Suprapubic skin (tissue), 4 donors: ENCODE data around the gene KHDC4. TPM values are rescaled to one million over a fixed set of nuclear protein-coding genes. Genes with fewer than 3 reads are reported as not detected.
"Not testable (repeated sequence)": the region's sequence is repeated elsewhere in the genome, so short reads cannot be mapped to it uniquely, and the experiment has no call there.

ENCODE experiments used
- DNase-seq, 2 donors: peaks; one replicate each; pipeline ENCODE4 v3.0.0-alpha.2; 2019; ENCODE audit warnings: low spot score in 2 of 2
- H3K27ac ChIP-seq: fragments of 200-600 bp; sonication (generic); one replicate; pipeline ENCODE4 v1.5.1; 2019
- H3K27me3 ChIP-seq: fragments of 200-600 bp; sonication (generic); one replicate; pipeline ENCODE4 v1.5.1; 2019
- H3K36me3 ChIP-seq: fragments of 200-600 bp; sonication (generic); one replicate; pipeline ENCODE4 v1.5.1; 2019
- H3K4me1 ChIP-seq: fragments of 200-600 bp; sonication (generic); one replicate; pipeline ENCODE4 v1.5.1; 2019
- H3K4me3 ChIP-seq: fragments of 200-600 bp; sonication (generic); one replicate; pipeline ENCODE4 v1.5.1; 2019; ENCODE audit warnings: mild to moderate bottlenecking
- H3K9me3 ChIP-seq: fragments of 200-600 bp; sonication (generic); one replicate; pipeline ENCODE4 v1.5.1; 2019
- CTCF ChIP-seq, 2 donors: fragments of 200-600 bp in 1 of 2; fragments of 450-650 bp in 1 of 2; sonication (generic) in 1 of 2; IDR thresholded peaks; one replicate each; pipeline ENCODE4 v1.5.1; 2016 to 2019; ENCODE audit warnings: antibody characterized with exemption in 2 of 2, mild to moderate bottlenecking in 1 of 2, moderate library complexity in 1 of 2
- EP300 ChIP-seq: sonication (generic); formaldehyde crosslinking; IDR thresholded peaks from one replicate; pipeline ENCODE4 v1.6.1; 2017; ENCODE audit warnings: antibody characterized with exemption
- POLR2A ChIP-seq, 2 donors: fragments of 450-650 bp; IDR thresholded peaks; one replicate each; pipeline ENCODE4 v1.6.1; 2017; ENCODE audit warnings: antibody characterized with exemption in 2 of 2, mild to moderate bottlenecking in 2 of 2, moderate library complexity in 2 of 2
- POLR2AphosphoS5 ChIP-seq, 3 donors: sonication (generic); formaldehyde crosslinking; IDR thresholded peaks; one replicate each; pipeline ENCODE4 v1.6.1; 2017; ENCODE audit warnings: antibody characterized with exemption in 3 of 3
- WGBS: methylation state at CpG from one replicate; pipeline ENCODE4 v1.1.5; 2018; 5-methylcytosine and 5-hydroxymethylcytosine counted together
- total RNA-seq, 4 donors: library from RNA; depleted of rRNA; stranded (reverse); fragments of >200 nt; gene quantifications; one replicate each; pipeline ENCODE4 v1.1.0, GENCODE V29; 2016

Gene KHDC4
- total RNA-seq, 4 donors from 2014 or later = 33.6 to 116 (median 50.3) TPM

GRCh38 chr1:155932081-155932480, 2.1 kb downstream of the KHDC4 start:
- no peak for DNase-seq
- Histone ChIP-seq H3K27me3 (no peaks in the 10 kb centered on the region), H3K4me1 (peaks cover 52% of the 10 kb centered on the region), H3K27ac (no peak overlapping the region), H3K4me3 (no peak overlapping the region), H3K9me3 (no peaks in the 10 kb centered on the region), H3K36me3 (peaks cover 38% of the 10 kb centered on the region)
- WGBS = 20% methylated on average over 1 of the region's 1 CpG
- no peak for TF ChIP-seq CTCF (IDR thresholded peaks at IDR 0.05)
- no peak for TF ChIP-seq POLR2AphosphoS5 (IDR thresholded peaks at IDR 0.05)
- TF ChIP-seq EP300 = no peak
- TF ChIP-seq POLR2A (IDR thresholded peaks at IDR 0.05) = no peak

DNA sequence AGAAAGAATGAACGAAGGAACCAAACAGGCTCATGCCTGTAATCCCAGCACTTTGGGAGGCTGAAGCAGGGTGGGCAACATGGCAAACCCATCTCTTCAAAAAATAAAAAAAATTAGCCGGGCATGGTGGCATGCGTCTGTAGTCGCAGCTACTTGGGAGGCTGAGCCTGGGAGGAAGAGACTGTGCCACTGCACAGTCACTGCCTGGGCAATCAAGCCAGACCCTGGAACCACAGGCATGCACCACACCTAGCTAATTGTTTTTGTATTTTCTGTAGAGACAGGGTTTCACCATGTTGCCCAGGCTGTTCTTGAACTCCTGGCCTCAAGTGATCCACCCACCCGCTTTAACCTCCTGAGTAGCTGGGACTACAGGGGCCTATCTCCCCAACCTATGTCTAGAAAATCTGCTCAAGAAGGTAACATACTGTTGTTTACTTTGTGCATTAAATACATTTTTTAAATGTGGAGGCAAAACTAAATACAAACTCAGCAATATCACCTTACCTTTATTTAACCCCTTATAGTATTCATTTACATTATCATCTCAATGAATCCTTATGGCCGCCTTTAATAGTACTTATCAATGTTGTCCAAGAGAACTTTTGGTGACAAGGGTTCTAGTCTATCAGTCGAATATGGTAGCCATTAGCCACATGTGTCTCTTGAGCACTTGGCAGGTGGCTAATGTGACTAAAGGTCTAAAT, 2.7 kb downstream of the KHDC4 start:
- Histone ChIP-seq H3K27ac (no peak overlapping the region), H3K4me1 (peaks cover 52% of the 10 kb centered on the region), H3K36me3 (peaks cover 44% of the 10 kb centered on the region), H3K4me3 (peak overlapping the region; percentile 25), H3K27me3 (no peaks in the 10 kb centered on the region), H3K9me3 (no peaks in the 10 kb centered on the region)
- TF ChIP-seq POLR2A (IDR thresholded peaks at IDR 0.05) = no peak
- no peak for TF ChIP-seq POLR2AphosphoS5 (IDR thresholded peaks at IDR 0.05)
- TF ChIP-seq EP300 = no peak
- DNase-seq = no peak
- 59% methylated on average over 7 of the region's 7 CpGs for WGBS

- DNase-seq, H3K27ac ChIP-seq, H3K9me3 ChIP-seq, H3K27me3 ChIP-seq: not testable (repeated sequence)
- Histone ChIP-seq H3K4me1 (peaks cover 52% of the 10 kb centered on the region), H3K36me3 (peaks cover 52% of the 10 kb centered on the region), H3K4me3 (peak overlapping the region; percentile 25)
- 80% methylated on average over 10 of the region's 10 CpGs for WGBS
Observed at GRCh38 chr1:155930725-155931124, 3.5 kb downstream of the KHDC4 start.

- H3K4me1 ChIP-seq = peaks cover 46% of the 10 kb centered on the region
- H3K36me3 ChIP-seq = peaks cover 68% of the 10 kb centered on the region
- DNase-seq = no peak
- H3K27me3 ChIP-seq = no peaks in the 10 kb centered on the region
- H3K27ac ChIP-seq = no peak overlapping the region
- TF ChIP-seq EP300 = no peak
- TF ChIP-seq POLR2A (IDR thresholded peaks at IDR 0.05) = no peak
- TF ChIP-seq POLR2AphosphoS5 (IDR thresholded peaks at IDR 0.05) = no peak
- no peak for TF ChIP-seq CTCF (IDR thresholded peaks at IDR 0.05)
- H3K4me3 ChIP-seq = no peak overlapping the region
- 68% methylated on average over 5 of the region's 5 CpGs for WGBS
- no peaks in the 10 kb centered on the region for H3K9me3 ChIP-seq
Observed at GRCh38 chr1:155929057-155929456, 5.2 kb downstream of the KHDC4 start.

GRCh38 chr1:155925506-155925905, 8.7 kb downstream of the KHDC4 start:
- Histone ChIP-seq H3K4me3 (no peak overlapping the region), H3K36me3 (peaks cover 99% of the 10 kb centered on the region), H3K27ac (no peak overlapping the region), H3K27me3 (no peaks in the 10 kb centered on the region), H3K9me3 (no peaks in the 10 kb centered on the region), H3K4me1 (peaks cover 14% of the 10 kb centered on the region)
- WGBS = 94% methylated on average over 2 of the region's 2 CpGs
- TF ChIP-seq POLR2AphosphoS5 (IDR thresholded peaks at IDR 0.05) (no peak), POLR2A (IDR thresholded peaks at IDR 0.05) (no peak), CTCF (IDR thresholded peaks at IDR 0.05) (no peak), EP300 (no peak)
- no peak for DNase-seq

GRCh38 chr1:155920717-155921116, 13.5 kb downstream of the KHDC4 start:
- peaks cover 100% of the 10 kb centered on the region for H3K36me3 ChIP-seq
- H3K27ac ChIP-seq = no peak overlapping the region
- DNase-seq = no peak
- no peaks in the 10 kb centered on the region for H3K9me3 ChIP-seq
- no peak for TF ChIP-seq POLR2A (IDR thresholded peaks at IDR 0.05)
- no peak for TF ChIP-seq EP300
- TF ChIP-seq POLR2AphosphoS5 (IDR thresholded peaks at IDR 0.05) = no peak
- TF ChIP-seq CTCF (IDR thresholded peaks at IDR 0.05) = no peak
- H3K27me3 ChIP-seq = no peaks in the 10 kb centered on the region
- no peaks in the 10 kb centered on the region for H3K4me1 ChIP-seq
- no peak overlapping the region for H3K4me3 ChIP-seq
- 98% methylated on average over 3 of the region's 3 CpGs for WGBS
